Right lobe of liver (tissue), 6 donors: ENCODE results near the gene ANKRD33B. TPM values are rescaled to one million over a fixed set of nuclear protein-coding genes. Genes with fewer than 3 reads are reported as not detected.
A peak's percentile ranks its signal among the peaks of the same experiment; 100 is the strongest.

ENCODE experiments used
- ATAC-seq, 4 donors: fragments of 200-7000 bp; cut with Tn5 transposase; one replicate each; pipeline ENCODE4 v1.9.1; 2020; ENCODE audit warnings: mild to moderate bottlenecking in 4 of 4, moderate library complexity in 4 of 4
- DNase-seq, 3 donors: peaks; one replicate each; pipeline ENCODE4 v3.0.0-alpha.2; 2020
- H3K27ac ChIP-seq, 3 donors: fragments of 200-600 bp; one replicate each; pipeline ENCODE4 v1.8.0; 2022
- H3K27me3 ChIP-seq, 2 donors: fragments of 200-600 bp; one replicate each; pipeline ENCODE4 v1.8.0; 2022
- H3K36me3 ChIP-seq, 4 donors: fragments of 200-600 bp; sonication (generic) in 1 of 4; one replicate each; pipeline versions ENCODE4 v1.5.1 to v1.8.0; 2017 to 2022; ENCODE audit warnings: control low read depth in 1 of 4
- H3K4me1 ChIP-seq, 4 donors: fragments of 200-600 bp; sonication (generic) in 1 of 4; one replicate each; pipeline versions ENCODE4 v1.5.1 to v1.8.0; 2017 to 2022; ENCODE audit warnings: control low read depth in 1 of 4
- H3K4me3 ChIP-seq, 3 donors: fragments of 200-600 bp; one replicate each; pipeline ENCODE4 v1.8.0; 2022
- H3K9me3 ChIP-seq, 4 donors: fragments of 200-600 bp; sonication (generic) in 1 of 4; one replicate each; pipeline versions ENCODE4 v1.5.1 to v1.8.0; 2017 to 2022; ENCODE audit warnings: control low read depth in 1 of 4
- CTCF ChIP-seq, 4 donors: fragments of 200-600 bp in 3 of 4; fragments of 450-650 bp in 1 of 4; IDR thresholded peaks; one replicate each; pipeline versions ENCODE4 v1.5.1 to v1.8.0; 2016 to 2022; ENCODE audit warnings: antibody characterized with exemption in 4 of 4, mild to moderate bottlenecking in 2 of 4
- POLR2A ChIP-seq: fragments of 450-650 bp; IDR thresholded peaks from one replicate; pipeline ENCODE4 v1.6.1; 2017; ENCODE audit warnings: antibody characterized with exemption, mild to moderate bottlenecking
- WGBS: methylation state at CpG from one replicate; pipeline ENCODE4 v1.1.6; 2018; ENCODE audit warnings: low coverage, low lambda C conversion rate; ENCODE audit not compliant: insufficient coverage; ENCODE audit errors: missing lambda C conversion rate; 5-methylcytosine and 5-hydroxymethylcytosine counted together
- intact Hi-C, 2 donors: fragments of 100-400 bp; cut with DNase I; formaldehyde crosslinking; loops; one replicate each; pipeline versions ENCODE4 v1.11.2 to v1.14.1; 2022
- total RNA-seq, 6 experiments: library from RNA; depleted of rRNA in 2 of 6; stranded (reverse); fragments of >200 nt in 2 of 6; fragmentation: NEBNext Ultra II Directional in 3 of 6; extraction: Animal tissue kit (Norgen Biotek cat#: 25700) in 3 of 6; gene quantifications; one replicate each; pipeline versions ENCODE4 v1.1.0 to v1.2.4, GENCODE V29; 2016 to 2023
- donor health status: DM: no; HTN: yes; CAD: no.
- donor health status: DM: no; HTN: no; CAD: no.
- donor health status: DM: no; HTN: no; CAD: no.
- donor health status: DM: no; HTN: yes; CAD: no.
- donor health status: DM: no; HTN: yes; CAD: no.

The ANKRD33B gene
- total RNA-seq, 6 experiments from 2014 or later, result 0.16 to 1.3 (median 0.29) TPM

- no peak for DNase-seq
- WGBS, result 76% methylated on average over 4 of the region's 4 CpGs
- TF ChIP-seq CTCF (IDR thresholded peaks at IDR 0.05), result no peak
- no peak for TF ChIP-seq POLR2A
- H3K27ac ChIP-seq, result no peak overlapping the region
- ATAC-seq, result no peak
- no peaks in the 10 kb centered on the region for H3K4me1 ChIP-seq
- no peaks in the 10 kb centered on the region for H3K36me3 ChIP-seq
- intact Hi-C loops, result no loop called here
- H3K4me3 ChIP-seq, result no peak overlapping the region
- no peaks in the 10 kb centered on the region for H3K9me3 ChIP-seq
- no peaks in the 10 kb centered on the region for H3K27me3 ChIP-seq
Measured at GRCh38 chr5:10520706-10521105, 43.2 kb upstream of the ANKRD33B start.

- Histone ChIP-seq H3K4me1 (no peaks in the 10 kb centered on the region), H3K4me3 (no peak overlapping the region), H3K36me3 (no peaks in the 10 kb centered on the region), H3K27me3 (no peaks in the 10 kb centered on the region), H3K9me3 (no peaks in the 10 kb centered on the region), H3K27ac (no peak overlapping the region)
- peak in 1 of 4 donors; percentile 9 for TF ChIP-seq CTCF (IDR thresholded peaks at IDR 0.05)
- TF ChIP-seq POLR2A, result no peak
- DNase-seq (no peak), ATAC-seq (no peak)
- intact Hi-C loops, result no loop called here
- WGBS, result 76% methylated on average over 6 of the region's 14 CpGs
Measured at GRCh38 chr5:10521466-10522223, 42.2 kb upstream of the ANKRD33B start.

- no peak for ATAC-seq
- Histone ChIP-seq H3K27ac (no peak overlapping the region), H3K4me1 (no peaks in the 10 kb centered on the region), H3K4me3 (no peak overlapping the region), H3K27me3 (no peaks in the 10 kb centered on the region), H3K36me3 (no peaks in the 10 kb centered on the region), H3K9me3 (no peaks in the 10 kb centered on the region)
- WGBS, result no CpG with 5 or more reads among the region's 4 CpGs
- no peak for TF ChIP-seq CTCF (IDR thresholded peaks at IDR 0.05)
- no peak for TF ChIP-seq POLR2A
- intact Hi-C loops, result no loop called here
- DNase-seq, result no peak
Measured at GRCh38 chr5:10522224-10522611, 41.7 kb upstream of the ANKRD33B start.

- intact Hi-C loops, result no loop called here
- no peak overlapping the region for H3K27ac ChIP-seq
- no peaks in the 10 kb centered on the region for H3K27me3 ChIP-seq
- no peaks in the 10 kb centered on the region for H3K4me1 ChIP-seq
- no peak for TF ChIP-seq CTCF (IDR thresholded peaks at IDR 0.05)
- TF ChIP-seq POLR2A, result no peak
- no peaks in the 10 kb centered on the region for H3K9me3 ChIP-seq
- WGBS, result 70% methylated on average over 8 of the region's 19 CpGs
- H3K4me3 ChIP-seq, result no peak overlapping the region
- H3K36me3 ChIP-seq, result no peaks in the 10 kb centered on the region
- DNase-seq (no peak), ATAC-seq (no peak)
Measured at GRCh38 chr5:10524376-10525123, 39.3 kb upstream of the ANKRD33B start.
